Measurements from ENCODE around the gene IPO13.

IPO13 gene

GRCh38 chr1:43930949-43931275 lies 15.8 kb upstream of the IPO13 start:
- no peak for DNase-seq

DNA sequence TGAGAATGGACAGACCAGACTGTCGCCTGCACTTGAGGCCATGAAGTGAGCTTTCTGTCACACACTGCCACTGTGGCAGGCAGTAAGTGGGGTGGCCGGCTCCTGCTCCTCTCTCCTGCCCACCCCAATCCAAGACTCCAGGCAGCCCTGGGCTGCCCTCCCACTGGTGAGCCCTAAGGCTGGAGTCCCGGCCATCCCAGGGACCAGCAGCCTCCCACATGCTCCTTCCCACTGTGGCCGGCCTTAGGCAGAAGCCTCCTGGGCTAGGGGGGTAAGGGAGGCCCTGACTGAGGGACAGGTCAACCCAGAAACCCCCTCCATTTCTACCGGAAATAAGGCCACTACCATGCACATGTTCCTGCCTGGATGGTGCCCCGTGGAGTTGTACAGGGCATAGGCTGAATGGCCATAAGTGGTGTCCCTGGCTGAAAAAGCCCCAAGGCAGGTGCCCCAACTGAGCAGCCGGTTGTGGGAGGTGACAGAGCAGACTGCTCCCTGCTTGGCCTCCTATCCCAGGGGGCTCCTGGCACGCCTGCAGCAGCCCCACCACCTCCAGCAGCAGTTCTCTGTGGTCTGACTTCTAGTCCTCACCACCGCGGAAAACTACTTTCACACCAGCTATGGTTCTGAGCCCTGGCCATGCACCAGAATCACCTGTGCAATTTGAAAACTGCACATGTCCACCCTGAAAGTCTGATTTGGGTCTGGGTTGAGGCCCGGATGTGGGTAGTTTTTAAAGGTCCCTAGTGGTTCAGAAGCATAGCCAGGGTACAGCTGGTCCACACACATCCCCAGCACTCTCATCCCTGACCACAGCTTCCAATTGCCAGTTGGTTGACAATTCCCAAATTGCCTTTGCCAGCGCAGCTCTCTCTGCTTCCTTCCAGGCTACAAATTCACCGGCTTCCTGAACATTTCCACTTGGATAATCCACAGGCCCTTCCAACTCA lies 14.8 kb upstream of the IPO13 start:
- DNase-seq = no peak

GRCh38 chr1:43932786-43933385 lies 13.9 kb upstream of the IPO13 start:
- DNase-seq = no peak

GRCh38 chr1:43933386-43934100 lies 13.2 kb upstream of the IPO13 start, which contains the start of gene ARTN:
ARTN (plus strand) TSS chr1:43933801; CDS start chr1:43935657, 1,856 bp downstream.
- DNase-seq = no peak

GRCh38 chr1:43934101-43934985 lies 12.4 kb upstream of the IPO13 start:
- peak; percentile 55 for DNase-seq

- no peak for DNase-seq
Observed at GRCh38 chr1:43934986-43935324, 11.8 kb upstream of the IPO13 start.

- no peak for DNase-seq
Observed at GRCh38 chr1:43935711-43936427, 10.9 kb upstream of the IPO13 start.

DNA sequence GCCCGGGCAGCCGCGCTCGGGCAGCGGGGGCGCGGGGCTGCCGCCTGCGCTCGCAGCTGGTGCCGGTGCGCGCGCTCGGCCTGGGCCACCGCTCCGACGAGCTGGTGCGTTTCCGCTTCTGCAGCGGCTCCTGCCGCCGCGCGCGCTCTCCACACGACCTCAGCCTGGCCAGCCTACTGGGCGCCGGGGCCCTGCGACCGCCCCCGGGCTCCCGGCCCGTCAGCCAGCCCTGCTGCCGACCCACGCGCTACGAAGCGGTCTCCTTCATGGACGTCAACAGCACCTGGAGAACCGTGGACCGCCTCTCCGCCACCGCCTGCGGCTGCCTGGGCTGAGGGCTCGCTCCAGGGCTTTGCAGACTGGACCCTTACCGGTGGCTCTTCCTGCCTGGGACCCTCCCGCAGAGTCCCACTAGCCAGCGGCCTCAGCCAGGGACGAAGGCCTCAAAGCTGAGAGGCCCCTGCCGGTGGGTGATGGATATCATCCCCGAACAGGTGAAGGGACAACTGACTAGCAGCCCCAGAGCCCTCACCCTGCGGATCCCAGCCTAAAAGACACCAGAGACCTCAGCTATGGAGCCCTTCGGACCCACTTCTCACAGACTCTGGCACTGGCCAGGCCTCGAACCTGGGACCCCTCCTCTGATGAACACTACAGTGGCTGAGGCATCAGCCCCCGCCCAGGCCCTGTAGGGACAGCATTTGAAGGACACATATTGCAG lies 10.2 kb upstream of the IPO13 start:
- DNase-seq = no peak

GRCh38 chr1:43937179-43937865 lies 9.4 kb upstream of the IPO13 start:
- DNase-seq = no peak

- no peak for DNase-seq
Observed at GRCh38 chr1:43938383-43938782, 8.4 kb upstream of the IPO13 start.

DNA sequence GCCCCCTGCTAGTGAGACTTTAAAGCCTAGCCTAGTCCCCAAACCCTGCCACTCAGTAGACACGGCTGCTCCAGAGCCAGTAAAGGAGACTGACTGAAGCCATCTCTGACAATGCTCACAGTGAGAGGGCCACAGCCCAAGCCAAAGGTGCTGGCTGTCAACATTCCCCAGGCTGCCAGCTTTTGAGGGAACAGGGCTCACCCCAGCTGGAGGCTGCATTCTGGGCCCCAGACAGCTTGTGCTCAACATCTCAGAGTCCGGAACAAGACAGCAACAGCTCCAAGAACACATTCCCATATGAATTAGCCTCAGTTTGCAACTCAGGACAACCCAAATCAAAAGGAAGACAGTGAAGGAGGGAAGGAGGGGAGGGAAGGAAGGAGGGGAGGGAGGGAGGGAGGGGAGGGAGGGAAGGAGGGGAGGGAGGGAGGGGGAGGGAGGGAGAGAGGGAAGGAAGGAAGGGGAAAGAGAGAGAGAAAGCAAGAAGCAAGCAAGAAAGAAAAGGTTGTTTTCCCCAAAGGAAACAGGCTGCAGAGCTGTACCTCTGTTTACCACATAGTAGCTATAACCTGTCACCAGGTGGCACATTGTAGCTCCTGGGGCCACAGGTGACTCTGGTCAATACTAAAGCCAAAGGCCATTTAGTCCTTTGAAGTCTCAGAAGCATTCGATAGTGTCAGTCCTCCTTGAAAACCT lies 7.7 kb upstream of the IPO13 start:
- DNase-seq = no peak

DNA sequence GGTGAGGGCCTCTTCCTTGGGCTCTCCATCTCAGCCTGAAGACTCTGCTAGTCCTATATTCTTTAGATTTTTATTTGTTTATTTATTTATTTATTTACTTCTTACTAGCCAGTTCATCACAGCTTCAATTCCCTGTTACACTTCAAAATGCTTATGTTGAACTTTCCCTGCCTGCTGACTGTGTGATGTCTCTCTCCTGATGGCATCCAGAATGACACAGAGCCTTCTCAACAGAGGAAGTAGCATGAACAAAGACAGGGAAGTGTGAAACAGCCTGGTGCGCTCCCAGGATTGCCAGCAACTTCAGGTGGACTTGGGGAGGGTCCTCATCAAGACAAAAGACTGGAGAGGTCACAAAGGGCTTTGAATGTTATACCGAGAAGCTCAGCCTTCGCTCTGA lies 4.3 kb upstream of the IPO13 start:
- DNase-seq = no peak

DNA sequence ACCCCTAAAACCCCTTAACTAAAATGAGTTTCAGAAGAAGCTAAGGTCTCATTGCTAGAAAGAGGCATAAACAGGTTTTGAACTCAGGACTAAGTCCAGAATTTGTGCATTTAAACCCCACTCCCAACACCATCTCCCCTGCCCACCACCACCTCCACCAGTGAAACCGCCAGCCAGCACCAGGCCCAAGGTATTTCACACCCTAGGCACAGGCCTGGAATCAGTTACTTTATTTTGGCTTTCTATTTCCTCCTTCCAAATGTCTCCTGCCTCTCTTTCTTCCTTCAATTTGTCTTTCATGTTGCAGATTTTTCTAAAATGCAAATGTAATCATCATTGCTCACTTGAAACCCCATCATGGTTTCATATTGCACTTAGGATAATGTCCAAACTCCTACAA lies 1.9 kb upstream of the IPO13 start:
- DNase-seq = no peak

DNA sequence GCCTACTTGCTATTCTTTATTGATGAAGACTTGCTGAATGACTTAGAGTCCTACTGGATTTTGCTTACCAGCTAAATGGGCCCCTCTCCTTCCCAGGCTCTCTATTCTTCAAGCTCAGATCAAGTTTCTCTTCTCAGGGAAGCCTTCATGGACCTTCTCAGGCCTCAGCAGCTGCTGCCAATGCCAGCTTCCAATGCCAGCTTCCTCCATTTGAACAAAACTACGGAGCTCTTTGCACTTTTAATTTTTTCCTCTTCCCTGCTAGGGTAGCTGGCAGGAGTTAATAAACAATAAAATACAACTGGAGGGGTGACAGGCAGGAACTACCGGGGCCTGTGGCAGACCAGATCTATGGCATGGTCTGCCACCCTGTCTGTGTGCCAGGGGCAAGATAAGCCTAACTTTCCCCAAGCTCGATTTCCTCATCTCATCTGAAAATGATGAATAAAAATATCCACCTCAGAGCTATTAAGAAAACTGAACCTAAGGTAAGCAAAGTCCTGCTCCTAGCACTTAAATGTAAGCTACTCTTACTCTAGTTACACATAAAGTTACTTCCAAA lies 995 bp upstream of the IPO13 start:
- DNase-seq = no peak

GRCh38 chr1:43947061-43947873 lies 517 bp downstream of the IPO13 start:
- DNase-seq = no peak

- no peak for DNase-seq
Observed at GRCh38 chr1:43947874-43948437, 1.2 kb downstream of the IPO13 start.

GRCh38 chr1:43949678-43950077 lies 2.9 kb downstream of the IPO13 start:
- DNase-seq = no peak

Data from activated naive CD4-positive, alpha-beta T cell treated with Interleukin-2 at 50 U/mL for 16 hours (primary cell).